NCI-H82 (cell line): ENCODE data around the gene TMEM169.
"Not testable (repeated sequence)": the region's sequence is repeated elsewhere in the genome, so short reads cannot be mapped to it uniquely, and the experiment has no call there.

Source experiments
- DNase-seq: peaks from one replicate; lab custom pipeline; 2025; lab: John Stamatoyannopoulos, UW

The TMEM169 gene

GRCh38 chr2:216071111-216071851, 10.4 kb upstream of the TMEM169 start:
- DNase-seq: no peak

- DNase-seq: no peak
Observed at GRCh38 chr2:216072473-216072872, 9.2 kb upstream of the TMEM169 start.

- no peak for DNase-seq
Observed at GRCh38 chr2:216073773-216074172, 7.9 kb upstream of the TMEM169 start.

GRCh38 chr2:216074380-216074779, 7.3 kb upstream of the TMEM169 start:
- DNase-seq: no peak

GRCh38 chr2:216074794-216075193, 6.9 kb upstream of the TMEM169 start:
- DNase-seq: no peak

GRCh38 chr2:216075510-216076485, 5.9 kb upstream of the TMEM169 start:
- DNase-seq: no peak

- DNase-seq: no peak
Observed at GRCh38 chr2:216078776-216079175, 2.9 kb upstream of the TMEM169 start.

GRCh38 chr2:216080048-216080447, 1.7 kb upstream of the TMEM169 start:
- not testable (repeated sequence) for DNase-seq

- DNase-seq: no peak
Observed at GRCh38 chr2:216081012-216081411, 707 bp upstream of the TMEM169 start.

GRCh38 chr2:216082117-216082711, 495 bp downstream of the TMEM169 start:
- peak; percentile 59 for DNase-seq

GRCh38 chr2:216082805-216083204, 1.1 kb downstream of the TMEM169 start:
- peak; percentile 69 for DNase-seq

- peak; percentile 96 for DNase-seq
Observed at GRCh38 chr2:216083464-216084281, 2.0 kb downstream of the TMEM169 start.

- DNase-seq: peak; percentile 35
Observed at GRCh38 chr2:216084547-216084946, 2.8 kb downstream of the TMEM169 start.

- DNase-seq: no peak
Observed at GRCh38 chr2:216086207-216086893, 4.6 kb downstream of the TMEM169 start.

GRCh38 chr2:216090369-216090786, 8.7 kb downstream of the TMEM169 start:
- no peak for DNase-seq

- no peak for DNase-seq
Observed at GRCh38 chr2:216092646-216093045, 10.9 kb downstream of the TMEM169 start.

GRCh38 chr2:216094701-216095100, 13.0 kb downstream of the TMEM169 start:
- no peak for DNase-seq

- DNase-seq: no peak
Observed at GRCh38 chr2:216098421-216099334, 17.0 kb downstream of the TMEM169 start.

- DNase-seq: no peak
Observed at GRCh38 chr2:216101109-216101508, 19.4 kb downstream of the TMEM169 start.

GRCh38 chr2:216103213-216103612, 21.5 kb downstream of the TMEM169 start:
- DNase-seq: no peak
